HG02840 (cell line): ENCODE measurements around the gene GJB5.

Experiments used
- ATAC-seq: cut with Tn5 transposase; IDR thresholded peaks from one replicate; pipeline ENCODE4 v1.9.1; 2021; ENCODE audit warnings: mild to moderate bottlenecking, moderate library complexity, moderate number of reproducible peaks; ENCODE audit not compliant: unreplicated experiment, low FRiP score

Gene GJB5

GRCh38 chr1:34744851-34745250, 10.0 kb upstream of the GJB5 start:
- ATAC-seq, result no peak

DNA sequence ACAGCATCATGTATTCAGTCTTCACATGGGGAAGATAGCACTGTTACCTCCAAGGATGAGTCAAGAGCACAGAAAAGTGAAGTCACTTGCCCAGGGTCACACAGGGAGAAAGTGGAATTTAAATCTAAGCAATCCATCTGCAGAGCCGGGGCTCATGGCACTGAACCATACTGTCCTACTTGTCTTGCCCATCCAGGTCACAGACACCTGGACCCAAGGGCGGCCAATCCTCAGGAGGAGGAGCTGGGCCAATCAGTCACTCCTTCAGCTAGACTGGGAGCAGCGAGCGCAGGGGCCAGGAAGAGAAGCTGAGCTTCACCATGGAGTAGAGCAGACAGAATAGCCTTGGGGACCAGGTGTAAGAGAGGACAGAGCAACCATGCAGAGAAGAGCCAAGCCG, 9.2 kb upstream of the GJB5 start:
- ATAC-seq, result no peak

DNA sequence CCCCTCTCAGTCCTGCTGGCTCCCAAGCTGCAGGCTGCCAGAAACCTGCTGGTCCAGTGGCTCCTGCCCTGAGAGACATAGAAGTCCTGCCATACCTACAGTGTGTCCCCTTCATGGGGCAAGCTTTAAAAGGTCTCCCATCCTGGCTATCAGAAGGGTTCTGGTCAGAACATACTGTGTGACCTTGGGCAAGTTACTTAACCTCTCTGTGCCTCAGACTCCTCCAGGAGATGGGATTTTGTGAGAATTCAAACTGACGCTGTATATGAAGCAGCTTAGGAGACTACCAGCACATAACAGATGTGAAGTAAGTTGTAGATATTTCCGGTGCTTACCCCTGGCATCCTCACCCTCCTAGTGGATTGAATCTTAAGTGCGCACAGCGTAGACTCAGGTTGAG, 8.7 kb upstream of the GJB5 start:
- no peak for ATAC-seq

- ATAC-seq, result no peak
Measured at GRCh38 chr1:34746785-34747637, 7.8 kb upstream of the GJB5 start.

DNA sequence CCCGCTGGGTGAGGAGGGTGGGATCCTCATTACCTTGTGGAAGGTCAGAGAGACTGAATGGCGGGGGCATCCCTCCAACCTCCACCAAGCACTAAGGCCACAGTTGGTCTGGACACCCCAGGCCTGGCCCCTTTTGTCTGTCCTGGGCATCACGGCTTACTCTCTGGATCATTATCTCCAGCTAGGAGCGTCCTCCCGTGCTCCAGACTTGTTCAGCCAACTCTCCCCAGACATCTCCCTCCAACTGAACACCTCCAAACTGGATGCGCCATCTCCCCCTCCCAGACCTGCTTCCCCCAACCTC, 7.3 kb upstream of the GJB5 start:
- ATAC-seq, result no peak

- ATAC-seq, result no peak
Measured at GRCh38 chr1:34749992-34750391, 4.9 kb upstream of the GJB5 start.

DNA sequence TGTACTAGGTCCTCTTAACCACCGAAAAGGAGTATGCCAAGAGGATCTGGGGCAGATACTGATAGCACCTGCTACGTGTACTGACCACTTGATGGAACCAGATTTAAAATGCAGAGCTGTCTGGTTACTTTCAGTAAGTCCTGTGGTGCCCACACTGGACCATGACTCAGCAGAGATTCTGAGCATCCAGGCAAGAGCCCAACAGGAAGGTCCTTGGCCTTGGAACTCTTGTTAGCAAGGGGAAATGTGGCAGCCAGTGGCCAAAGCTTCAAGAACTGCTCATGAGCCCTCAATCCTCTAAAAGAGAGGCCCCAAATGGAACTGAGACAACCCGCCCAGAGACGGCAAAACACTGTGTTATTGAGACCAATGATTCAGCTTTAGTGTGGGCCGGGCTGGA, 4.2 kb upstream of the GJB5 start:
- no peak for ATAC-seq

DNA sequence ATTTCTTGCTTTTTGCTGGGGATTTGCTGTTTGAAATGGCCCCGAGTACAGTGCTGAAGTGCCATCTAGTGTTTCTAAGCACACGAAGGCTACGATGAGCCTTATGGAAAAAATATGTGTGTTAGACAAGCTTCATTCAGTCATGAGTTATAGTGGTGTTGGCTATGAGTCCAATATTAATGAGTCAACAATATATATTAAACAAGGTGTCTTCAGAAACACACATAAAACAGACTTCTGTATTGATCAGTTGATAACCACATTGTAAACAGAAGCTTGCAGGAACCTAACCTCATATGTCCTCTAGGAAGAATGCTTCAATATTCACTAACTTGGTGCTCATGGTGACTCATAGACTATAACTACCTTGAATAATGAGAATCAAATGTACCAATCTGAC, 1.7 kb upstream of the GJB5 start:
- no peak for ATAC-seq

DNA sequence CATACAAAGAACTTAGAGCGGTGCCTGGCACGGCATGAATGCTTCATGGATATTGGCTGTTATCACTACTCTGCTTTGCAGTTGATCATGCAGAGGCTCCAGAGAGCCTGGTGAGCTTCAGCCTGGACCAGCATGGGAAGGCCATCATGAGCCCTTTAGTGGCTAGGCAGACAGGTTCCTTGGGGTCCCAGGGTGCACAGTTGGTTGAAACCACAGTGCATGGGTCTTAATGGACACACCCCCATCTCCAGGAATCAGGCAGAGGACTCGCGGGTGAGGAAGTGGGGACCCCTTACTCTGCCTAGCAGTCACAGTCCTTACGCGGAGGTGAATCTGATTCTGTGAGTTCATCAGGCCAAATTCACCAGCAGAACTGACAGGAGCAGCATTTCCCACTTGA, 1.1 kb downstream of the GJB5 start:
- no peak for ATAC-seq

- no peak for ATAC-seq
Measured at GRCh38 chr1:34757386-34757785, 2.5 kb downstream of the GJB5 start.

GRCh38 chr1:34758751-34759150, 3.9 kb downstream of the GJB5 start:
- no peak for ATAC-seq

GRCh38 chr1:34759503-34760357, 4.9 kb downstream of the GJB5 start, which contains the start of gene GJB4:
Gene GJB4 (plus strand): TSS chr1:34759740. CDS start chr1:34761255, 1,515 bp downstream.
- ATAC-seq, result no peak

GRCh38 chr1:34761176-34761761, 6.4 kb downstream of the GJB5 start:
- ATAC-seq, result no peak

DNA sequence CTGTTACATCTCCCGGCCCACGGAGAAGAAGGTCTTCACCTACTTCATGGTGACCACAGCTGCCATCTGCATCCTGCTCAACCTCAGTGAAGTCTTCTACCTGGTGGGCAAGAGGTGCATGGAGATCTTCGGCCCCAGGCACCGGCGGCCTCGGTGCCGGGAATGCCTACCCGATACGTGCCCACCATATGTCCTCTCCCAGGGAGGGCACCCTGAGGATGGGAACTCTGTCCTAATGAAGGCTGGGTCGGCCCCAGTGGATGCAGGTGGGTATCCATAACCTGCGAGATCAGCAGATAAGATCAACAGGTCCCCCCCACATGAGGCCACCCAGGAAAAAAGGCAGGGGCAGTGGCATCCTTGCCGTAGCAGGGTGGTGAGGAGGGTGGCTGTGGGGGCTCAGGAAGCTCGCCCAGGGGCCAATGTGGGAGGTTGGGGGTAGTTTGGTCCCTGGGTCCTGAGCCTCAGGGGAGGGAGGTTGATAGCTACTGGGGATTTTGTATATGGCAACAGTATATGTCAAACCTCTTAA, 7.0 kb downstream of the GJB5 start:
- ATAC-seq, result no peak

- no peak for ATAC-seq
Measured at GRCh38 chr1:34762474-34763141, 7.8 kb downstream of the GJB5 start.

- ATAC-seq, result no peak
Measured at GRCh38 chr1:34763142-34763781, 8.4 kb downstream of the GJB5 start.

GRCh38 chr1:34768856-34769255, 14.0 kb downstream of the GJB5 start:
- no peak for ATAC-seq

- ATAC-seq, result no peak
Measured at GRCh38 chr1:34770891-34771504, 16.2 kb downstream of the GJB5 start.

- no peak for ATAC-seq
Measured at GRCh38 chr1:34771573-34772371, 16.9 kb downstream of the GJB5 start.
